NK-92 treated with Interleukin-12 subunit alpha and Interleukin-12 subunit beta, amount 100 ng/mL, for 24 hours (cell line): ENCODE data around the gene ATP5F1E.
"Not testable (repeated sequence)": the region's sequence is repeated elsewhere in the genome, so short reads cannot be mapped to it uniquely, and the experiment has no call there.

ENCODE experiments used
- DNase-seq: peaks from one replicate; lab custom pipeline; 2025; lab: John Stamatoyannopoulos, UW

ATP5F1E gene

GRCh38 chr20:59042796-59043631, 10.9 kb upstream of the ATP5F1E start:
- peak; percentile 90 for DNase-seq

GRCh38 chr20:59042151-59042795, 10.1 kb upstream of the ATP5F1E start, which contains the start of gene PRELID3B:
Gene PRELID3B, minus strand, starts transcription at chr20:59042786. Its CDS starts 56 bp downstream, at chr20:59042730.
- peak; percentile 74 for DNase-seq

- DNase-seq: not testable (repeated sequence)
Measured at GRCh38 chr20:59041487-59041886, 9.4 kb upstream of the ATP5F1E start.

GRCh38 chr20:59040667-59041066, 8.5 kb upstream of the ATP5F1E start:
- no peak for DNase-seq

- no peak for DNase-seq
Measured at GRCh38 chr20:59039233-59039632, 7.1 kb upstream of the ATP5F1E start.

- no peak for DNase-seq
Measured at GRCh38 chr20:59037386-59037785, 5.3 kb upstream of the ATP5F1E start.

GRCh38 chr20:59035381-59035780, 3.2 kb upstream of the ATP5F1E start:
- no peak for DNase-seq

GRCh38 chr20:59033616-59034165, 1.6 kb upstream of the ATP5F1E start:
- no peak for DNase-seq

GRCh38 chr20:59033093-59033492, 958 bp upstream of the ATP5F1E start:
- no peak for DNase-seq

- no peak for DNase-seq
Measured at GRCh38 chr20:59032713-59033059, 551 bp upstream of the ATP5F1E start.

- no peak for DNase-seq
Measured at GRCh38 chr20:59031564-59032022, 542 bp downstream of the ATP5F1E start.

- DNase-seq: no peak
Measured at GRCh38 chr20:59030911-59031563, 1.1 kb downstream of the ATP5F1E start.

GRCh38 chr20:59028812-59029211, 3.3 kb downstream of the ATP5F1E start:
- DNase-seq: no peak

GRCh38 chr20:59027741-59028320, 4.3 kb downstream of the ATP5F1E start:
- DNase-seq: no peak

GRCh38 chr20:59026904-59027740, 5.0 kb downstream of the ATP5F1E start:
- DNase-seq: no peak

- no peak for DNase-seq
Measured at GRCh38 chr20:59025511-59025910, 6.6 kb downstream of the ATP5F1E start.

GRCh38 chr20:59025086-59025485, 7.0 kb downstream of the ATP5F1E start:
- no peak for DNase-seq

- no peak for DNase-seq
Measured at GRCh38 chr20:59024111-59024530, 8.0 kb downstream of the ATP5F1E start.

GRCh38 chr20:59023616-59024015, 8.5 kb downstream of the ATP5F1E start:
- no peak for DNase-seq

GRCh38 chr20:59022754-59023153, 9.4 kb downstream of the ATP5F1E start:
- no peak for DNase-seq

GRCh38 chr20:59020938-59021551, 11.1 kb downstream of the ATP5F1E start:
- DNase-seq: no peak
